ENCODE measurements around the gene MARK3. TPM values are rescaled to one million over a fixed set of nuclear protein-coding genes. Genes with fewer than 3 reads are reported as not detected.
A peak's percentile ranks its signal among the peaks of the same experiment; 100 is the strongest.

The MARK3 gene
- total RNA-seq, 1 experiment from 2014 or later: 40.4 TPM

- no peak for DNase-seq (ENCODE audit: low spot score)
These were observed 100.3 kb downstream of the MARK3 start for GRCh38 chr14:103485504-103485903.

- DNase-seq (ENCODE audit: low spot score): no peak
These were observed 102.9 kb downstream of the MARK3 start for GRCh38 chr14:103488071-103488470.

- no peak for DNase-seq (ENCODE audit: low spot score)
These were observed 103.7 kb downstream of the MARK3 start for GRCh38 chr14:103488960-103489359.

- no peak for DNase-seq (ENCODE audit: low spot score)
These were observed 104.4 kb downstream of the MARK3 start for GRCh38 chr14:103489621-103490020.

- DNase-seq (ENCODE audit: low spot score): no peak
These were observed 106.5 kb downstream of the MARK3 start for GRCh38 chr14:103491691-103492090.

- no peak for DNase-seq (ENCODE audit: low spot score)
These were observed 107.1 kb downstream of the MARK3 start for GRCh38 chr14:103492156-103492925.

- no peak for DNase-seq (ENCODE audit: low spot score)
These were observed 110.6 kb downstream of the MARK3 start for GRCh38 chr14:103495854-103496253.

GRCh38 chr14:103496776-103497175 lies 111.6 kb downstream of the MARK3 start:
- no peak for DNase-seq (ENCODE audit: low spot score)

- no peak for DNase-seq (ENCODE audit: low spot score)
These were observed 114.5 kb downstream of the MARK3 start for GRCh38 chr14:103499709-103500108.

- DNase-seq (ENCODE audit: low spot score): peak; percentile 58
These were observed 115.2 kb downstream of the MARK3 start for GRCh38 chr14:103500148-103500990.

GRCh38 chr14:103501041-103501870 lies 116.0 kb downstream of the MARK3 start:
- no peak for DNase-seq (ENCODE audit: low spot score)

- no peak for DNase-seq (ENCODE audit: low spot score)
These were observed 116.9 kb downstream of the MARK3 start for GRCh38 chr14:103501921-103502669.

- no peak for DNase-seq (ENCODE audit: low spot score)
These were observed 117.7 kb downstream of the MARK3 start for GRCh38 chr14:103502877-103503276.

GRCh38 chr14:103503296-103503695 lies 118.1 kb downstream of the MARK3 start:
- DNase-seq (ENCODE audit: low spot score): no peak

- DNase-seq (ENCODE audit: low spot score): no peak
These were observed 119.9 kb downstream of the MARK3 start for GRCh38 chr14:103504991-103505565.

- no peak for DNase-seq (ENCODE audit: low spot score)
These were observed 122.5 kb downstream of the MARK3 start for GRCh38 chr14:103507751-103508150.

GRCh38 chr14:103508521-103509329 lies 123.5 kb downstream of the MARK3 start:
- DNase-seq (ENCODE audit: low spot score): no peak

- DNase-seq (ENCODE audit: low spot score): no peak
These were observed 124.9 kb downstream of the MARK3 start for GRCh38 chr14:103509864-103510723.

All from A172 (cell line).